ENCODE data around the gene SAMD13.

DNA sequence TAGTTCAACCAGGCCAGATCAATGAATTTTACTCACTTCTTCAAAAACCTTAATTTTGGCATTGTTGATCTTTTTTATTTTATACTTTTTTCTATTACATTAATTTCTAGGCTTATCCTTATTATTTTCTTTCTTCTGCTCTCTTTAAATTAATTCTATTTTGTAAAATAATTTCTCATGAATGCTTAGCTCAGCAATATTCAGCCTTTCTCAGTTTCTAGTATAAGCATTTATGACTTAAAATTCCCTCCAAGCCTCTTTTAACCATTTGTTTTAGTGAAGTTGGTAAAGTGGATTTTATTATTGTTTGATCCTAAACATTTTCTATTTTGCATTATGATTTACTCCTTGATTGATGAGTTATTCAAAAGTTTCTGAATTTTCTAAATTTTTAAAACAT is 20.6 kb upstream of the SAMD13 start:
- TF ChIP-seq, protein P1, sequence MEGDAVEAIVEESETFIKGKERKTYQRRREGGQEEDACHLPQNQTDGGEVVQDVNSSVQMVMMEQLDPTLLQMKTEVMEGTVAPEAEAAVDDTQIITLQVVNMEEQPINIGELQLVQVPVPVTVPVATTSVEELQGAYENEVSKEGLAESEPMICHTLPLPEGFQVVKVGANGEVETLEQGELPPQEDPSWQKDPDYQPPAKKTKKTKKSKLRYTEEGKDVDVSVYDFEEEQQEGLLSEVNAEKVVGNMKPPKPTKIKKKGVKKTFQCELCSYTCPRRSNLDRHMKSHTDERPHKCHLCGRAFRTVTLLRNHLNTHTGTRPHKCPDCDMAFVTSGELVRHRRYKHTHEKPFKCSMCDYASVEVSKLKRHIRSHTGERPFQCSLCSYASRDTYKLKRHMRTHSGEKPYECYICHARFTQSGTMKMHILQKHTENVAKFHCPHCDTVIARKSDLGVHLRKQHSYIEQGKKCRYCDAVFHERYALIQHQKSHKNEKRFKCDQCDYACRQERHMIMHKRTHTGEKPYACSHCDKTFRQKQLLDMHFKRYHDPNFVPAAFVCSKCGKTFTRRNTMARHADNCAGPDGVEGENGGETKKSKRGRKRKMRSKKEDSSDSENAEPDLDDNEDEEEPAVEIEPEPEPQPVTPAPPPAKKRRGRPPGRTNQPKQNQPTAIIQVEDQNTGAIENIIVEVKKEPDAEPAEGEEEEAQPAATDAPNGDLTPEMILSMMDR (IDR thresholded peaks at IDR 0.05), result no peak
- TF ChIP-seq POLR2A (IDR thresholded peaks at IDR 0.05) (no peak), POLR2AphosphoS5 (IDR thresholded peaks at IDR 0.05; ENCODE audit: insufficient read depth in 1 of 2, low read depth in 1 of 2) (no peak)

Measured in vagina (tissue), 2 donors.